ENCODE results near the gene NOL11. TPM values are rescaled to one million over a fixed set of nuclear protein-coding genes. Genes with fewer than 3 reads are reported as not detected.

NOL11 gene
- total and polyA plus RNA-seq, 2 of the 4 experiments (the other 2 are of a cell fraction): 26.2 to 58.3 TPM

GRCh38 chr17:67671493-67671892 lies 46.2 kb upstream of the NOL11 start:
- Histone ChIP-seq H3K9ac (ENCODE audit: low read depth, low read length) (no peak overlapping the region), H3K4ac (ENCODE audit: low read depth, low read length) (no peak overlapping the region), H3K79me1 (ENCODE audit: low read depth in 1 of 2, low read length in 2 of 2) (no peaks in the 10 kb centered on the region), H2BK15ac (ENCODE audit: low read depth, low read length) (no peak overlapping the region), H3K9me3 (ENCODE audit: control insufficient read depth, insufficient read depth, low read length) (no peaks in the 10 kb centered on the region), H3K18ac (ENCODE audit: low read depth, low read length) (no peak overlapping the region), H4K20me1 (ENCODE audit: insufficient read depth, low read length) (no peaks in the 10 kb centered on the region), H3K36me3 (ENCODE audit: control insufficient read depth, insufficient read depth, low read length) (no peaks in the 10 kb centered on the region; the same call in 1 of the 2 replicates), H3K14ac (replicated peaks; ENCODE audit: low read depth, low read length) (no peak overlapping the region), H4K91ac (ENCODE audit: insufficient read depth, low read depth, low read length) (no peak overlapping the region), H4K8ac (ENCODE audit: low read depth in 2 of 2, low read length in 2 of 2) (no peak overlapping the region), H4K5ac (ENCODE audit: low read depth, low read length) (no peak overlapping the region), H3K27me3 (ENCODE audit: control insufficient read depth, insufficient read depth, low read length) (no peaks in the 10 kb centered on the region), H2BK20ac (ENCODE audit: low read depth, low read length) (no peak overlapping the region), H3K9me1 (ENCODE audit: insufficient read depth, low read length) (no peaks in the 10 kb centered on the region; the same call in 1 of the 2 replicates), H3K56ac (ENCODE audit: extremely low read depth, insufficient read depth, low read length) (no peak overlapping the region), H3K4me3 (ENCODE audit: insufficient read depth, low read depth, low read length) (no peak overlapping the region), H2AFZ (replicated peaks; ENCODE audit: low read length, poor library complexity) (no peak overlapping the region), H2BK120ac (ENCODE audit: low read depth, low read length) (no peak overlapping the region), H3K4me2 (ENCODE audit: low read depth, low read length) (no peak overlapping the region), H2AK5ac (ENCODE audit: low read depth, low read length) (no peak overlapping the region), H2AK9ac (replicated peaks; ENCODE audit: low read depth, low read length, poor library complexity) (no peak overlapping the region), H3K4me1 (ENCODE audit: control insufficient read depth, insufficient read depth, low read length) (no peaks in the 10 kb centered on the region; the same call in 1 of the 2 replicates), H3K27ac (ENCODE audit: insufficient read depth, low read length) (no peak overlapping the region), H3K23ac (ENCODE audit: low read depth, low read length) (no peak overlapping the region), H2BK5ac (ENCODE audit: low read depth, low read length, poor library complexity, severe bottlenecking) (no peak overlapping the region)
- ChIA-PET POLR2A (ENCODE audit: unreplicated experiment) (no interaction called here), CTCF (no interaction called here)
- DNase-seq: peak; percentile 7
- 34% methylated on average over 2 of the region's 3 CpGs; no CpG with 5 or more reads in 1 of the 2 experiments for WGBS, 2 experiments (ENCODE audit: extremely low coverage in 2 of 2, insufficient read length in 1 of 2)
- no TSS peak for BruUV-seq (replicated peaks)
- in situ Hi-C loops (cut with MboI; ENCODE audit: low sequenced_read_pairs): no loop called here
- dilution Hi-C loops (cut with HindIII; ENCODE audit: low sequenced_read_pairs, unreplicated experiment): no loop called here
- no peak for ATAC-seq (ENCODE audit: low read depth)
- no peak for TF ChIP-seq CHD1 (IDR thresholded peaks at IDR 0.05; ENCODE audit: low read depth, low read length)
- no peak for TF ChIP-seq RCOR1 (IDR thresholded peaks at IDR 0.05; ENCODE audit: insufficient replicate concordance, low read length)
- TF ChIP-seq NFE2L2 (IDR thresholded peaks at IDR 0.05; ENCODE audit: low read depth, low read length): no peak
- no peak for TF ChIP-seq POLR2A (IDR thresholded peaks at IDR 0.05; ENCODE audit: low read depth, low read length)
- no peak for TF ChIP-seq MXI1 (IDR thresholded peaks at IDR 0.05; ENCODE audit: borderline replicate concordance, low read depth, low read length)
- TF ChIP-seq ELK1 (IDR thresholded peaks at IDR 0.05; ENCODE audit: borderline replicate concordance, low read depth, low read length): no peak
- TF ChIP-seq USF2 (IDR thresholded peaks at IDR 0.05; ENCODE audit: low read depth, low read length): no peak
- no peak for TF ChIP-seq MAFK (IDR thresholded peaks at IDR 0.05; ENCODE audit: low read depth, low read length)
- TF ChIP-seq CEBPB (IDR thresholded peaks at IDR 0.05; ENCODE audit: low read depth, low read length): no peak
- no peak for TF ChIP-seq BHLHE40 (IDR thresholded peaks at IDR 0.05; ENCODE audit: low read depth, low read length)
- TF ChIP-seq RFX5 (IDR thresholded peaks at IDR 0.05; ENCODE audit: low read depth, low read length): no peak
- TF ChIP-seq RAD21 (IDR thresholded peaks at IDR 0.05; ENCODE audit: low read length): no peak
- intact Hi-C loops (cut with micrococcal nuclease): no loop called here
